IPS-11a (cell line): Measurements from ENCODE around the gene ENOX1.

Experiments used
- H3K4me3 ChIP-seq: one replicate; pipeline ENCODE4 v1.5.1; 2013; ENCODE audit warnings: low read depth, low read length, control low read depth

Gene ENOX1

DNA sequence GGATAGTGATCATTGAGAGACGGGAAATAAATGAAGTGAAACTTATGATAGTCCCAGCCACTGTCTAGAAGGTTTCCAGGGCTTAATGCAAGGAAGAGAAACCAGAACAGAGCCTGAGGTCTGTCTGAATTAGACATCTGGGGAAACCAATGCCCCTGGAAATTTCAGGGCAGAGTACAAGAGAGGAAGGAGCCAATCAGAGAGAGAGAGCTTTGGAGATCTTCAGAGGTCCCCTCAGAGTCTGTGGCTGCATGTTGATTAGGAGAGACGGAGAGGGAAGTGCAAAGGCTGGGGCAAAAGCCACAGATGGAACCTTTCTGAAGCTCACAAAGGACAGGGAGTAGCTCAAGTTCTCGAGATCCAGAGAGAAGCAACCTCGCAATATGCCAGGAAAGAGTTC, 385.4 kb downstream of the ENOX1 start:
- H3K4me3 ChIP-seq = no peak overlapping the region

DNA sequence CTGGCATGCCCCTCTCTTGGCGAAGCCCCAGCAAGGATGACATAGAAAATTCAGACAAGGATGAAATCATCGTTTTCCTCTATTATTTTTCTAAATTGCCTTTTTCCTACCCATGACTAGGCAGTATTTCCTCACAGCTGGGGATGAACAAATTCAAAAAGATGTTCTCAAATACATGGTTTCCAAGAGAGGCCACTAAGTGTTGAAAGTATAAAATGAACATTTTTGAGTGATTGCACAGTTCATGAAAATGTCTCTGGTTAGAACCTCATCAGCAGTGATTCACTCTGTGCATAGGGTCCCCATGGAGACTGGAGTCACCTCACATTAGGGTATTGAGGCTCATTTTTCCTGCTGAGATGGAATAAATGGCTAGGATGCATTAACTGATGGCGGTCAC, 389.7 kb downstream of the ENOX1 start:
- no peak overlapping the region for H3K4me3 ChIP-seq

DNA sequence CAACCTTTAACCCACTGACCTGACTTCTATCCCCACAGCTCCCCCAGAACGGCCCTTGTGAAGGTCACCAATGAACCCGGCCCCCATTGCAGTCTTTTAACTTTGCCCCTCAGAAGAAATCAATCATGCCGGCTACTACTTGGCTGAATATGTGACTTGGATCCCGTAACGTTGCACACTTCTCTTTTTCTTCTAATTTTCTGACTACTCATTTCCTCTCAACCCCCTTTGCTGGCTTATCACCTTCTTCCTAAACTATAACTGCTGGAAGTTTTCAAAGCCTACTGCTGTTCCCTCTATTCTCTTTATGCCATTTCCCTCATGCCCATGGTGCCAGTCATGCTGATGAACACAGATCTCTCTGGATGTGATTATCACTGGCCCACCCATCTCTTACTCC, 395.7 kb downstream of the ENOX1 start:
- no peak overlapping the region for H3K4me3 ChIP-seq

- no peak overlapping the region for H3K4me3 ChIP-seq
Measured at GRCh38 chr13:43390619-43391018, 396.2 kb downstream of the ENOX1 start.

- no peak overlapping the region for H3K4me3 ChIP-seq
Measured at GRCh38 chr13:43389983-43390382, 396.8 kb downstream of the ENOX1 start.

- no peak overlapping the region for H3K4me3 ChIP-seq
Measured at GRCh38 chr13:43389573-43389972, 397.2 kb downstream of the ENOX1 start.

DNA sequence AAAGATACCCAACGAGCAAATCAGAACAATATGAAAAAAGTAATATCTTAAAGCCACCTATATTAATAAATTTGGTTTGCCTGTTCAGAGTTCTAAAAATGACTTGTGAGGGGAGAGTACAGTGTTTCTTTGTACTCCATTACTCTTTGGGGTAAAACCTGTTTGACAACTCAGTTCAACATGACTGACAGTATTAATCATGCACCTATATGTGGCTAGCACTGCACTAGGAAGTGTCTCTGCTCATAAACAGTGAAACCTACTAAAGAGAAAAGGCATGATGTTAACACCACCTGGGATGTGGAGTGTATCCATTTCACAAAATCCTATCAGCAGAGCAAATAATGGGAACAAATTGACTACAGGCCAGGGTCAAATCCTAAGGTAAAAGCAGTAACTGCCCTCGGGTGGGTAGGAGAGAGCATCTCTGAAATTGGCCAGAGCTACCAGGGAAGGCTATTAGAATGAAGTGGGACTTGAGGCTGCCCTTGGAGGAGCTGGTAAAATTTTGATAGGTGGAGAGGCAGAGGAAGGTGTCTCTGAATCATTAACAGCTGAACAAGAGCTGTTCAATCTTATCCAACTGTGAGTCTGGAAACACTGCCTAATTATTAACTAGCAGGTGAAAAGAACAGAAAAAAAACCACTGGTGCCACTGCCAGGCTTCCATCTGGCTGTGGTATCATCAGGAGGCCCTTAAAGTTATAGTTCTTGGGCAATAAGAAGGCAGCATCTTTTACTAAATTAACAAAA, 398.3 kb downstream of the ENOX1 start:
- H3K4me3 ChIP-seq = no peak overlapping the region

DNA sequence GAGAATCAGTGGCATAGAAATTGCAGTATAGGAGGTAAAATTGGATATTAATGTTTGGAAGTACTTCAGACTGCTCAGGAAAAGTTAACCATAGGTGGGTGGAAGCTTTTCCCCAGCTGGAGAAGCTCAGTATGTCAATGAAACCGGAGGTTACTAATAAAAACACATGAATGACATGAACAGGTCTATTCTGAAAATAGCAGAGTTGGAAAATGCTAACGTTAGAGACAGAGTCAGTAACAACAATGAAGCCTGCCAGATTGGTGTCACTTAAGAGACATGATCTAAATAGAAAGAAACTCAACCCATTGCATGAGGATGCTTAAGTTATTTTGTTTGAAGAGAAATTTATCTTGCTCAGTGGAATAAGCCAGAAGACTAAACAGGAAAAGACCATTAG, 398.9 kb downstream of the ENOX1 start:
- no peak overlapping the region for H3K4me3 ChIP-seq

DNA sequence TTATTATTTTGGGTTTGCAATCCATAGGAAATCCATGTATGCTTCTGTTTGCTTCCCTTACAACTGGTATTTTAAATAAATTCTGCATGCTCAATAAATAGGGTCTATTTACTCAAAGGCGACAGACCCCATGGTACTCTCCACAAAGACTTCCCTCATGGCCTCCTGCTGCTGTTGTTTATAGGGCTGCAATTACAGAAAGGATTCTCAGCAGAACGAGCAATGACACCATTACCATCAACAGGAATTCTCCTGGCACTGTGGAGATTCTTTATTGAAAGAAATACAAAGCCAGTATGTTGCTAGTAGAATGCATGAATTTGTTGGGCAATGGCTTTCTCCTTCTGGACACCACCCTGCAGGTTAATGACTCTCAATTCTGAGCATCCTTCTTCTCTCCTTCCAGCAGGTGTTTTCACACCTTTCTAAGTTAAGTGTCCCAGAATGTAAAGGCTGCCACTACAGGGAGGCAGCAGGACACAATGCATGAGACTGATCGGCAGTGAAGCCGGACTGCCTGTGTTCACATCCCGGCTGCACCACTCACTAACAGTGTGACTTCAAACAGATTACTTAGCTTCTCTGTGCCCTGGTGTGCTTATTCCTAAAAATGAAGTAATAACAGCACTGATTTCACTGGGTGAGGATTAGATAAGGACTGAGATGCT, 403.1 kb downstream of the ENOX1 start:
- H3K4me3 ChIP-seq = no peak overlapping the region

DNA sequence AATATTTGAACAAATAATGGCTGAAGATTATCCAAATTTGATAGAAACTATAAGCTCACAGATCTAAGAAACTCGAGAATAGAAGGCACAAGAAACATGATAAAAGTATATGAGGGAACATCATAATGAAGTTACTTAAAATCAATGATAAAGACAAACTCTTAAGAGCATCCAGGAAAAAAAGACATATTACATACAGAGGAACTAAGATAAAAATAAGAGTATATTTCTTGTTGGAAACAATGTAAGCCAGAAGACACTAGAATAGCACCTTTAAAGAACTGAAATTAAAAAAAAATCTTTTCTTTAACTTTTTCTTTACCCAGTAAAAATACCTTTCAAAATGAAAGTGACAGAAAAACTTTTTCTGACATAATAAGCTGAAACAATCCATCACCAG, 407.0 kb downstream of the ENOX1 start:
- no peak overlapping the region for H3K4me3 ChIP-seq

GRCh38 chr13:43377973-43378372, 408.8 kb downstream of the ENOX1 start:
- no peak overlapping the region for H3K4me3 ChIP-seq

GRCh38 chr13:43377149-43377548, 409.6 kb downstream of the ENOX1 start:
- H3K4me3 ChIP-seq = no peak overlapping the region

DNA sequence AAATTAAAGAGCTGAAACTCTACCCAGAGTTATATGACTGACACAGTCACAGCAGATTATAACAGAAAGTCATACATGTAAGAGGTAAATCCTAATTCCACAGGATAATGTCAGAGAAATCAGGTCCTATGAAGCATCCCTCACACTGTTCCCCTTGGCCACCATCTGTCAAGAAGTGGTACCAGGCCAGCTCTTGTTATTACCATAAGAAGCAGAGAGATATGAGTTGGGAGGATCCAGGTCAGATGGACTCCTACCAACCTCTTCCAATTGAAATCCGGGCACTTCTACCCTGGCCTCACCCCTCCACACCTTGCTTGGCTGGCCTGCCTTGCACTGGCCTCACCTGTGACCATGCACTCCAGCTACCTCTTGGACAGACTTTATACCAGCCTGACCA, 410.2 kb downstream of the ENOX1 start:
- no peak overlapping the region for H3K4me3 ChIP-seq

- H3K4me3 ChIP-seq = no peak overlapping the region
Measured at GRCh38 chr13:43375797-43376465, 410.8 kb downstream of the ENOX1 start.

GRCh38 chr13:43374621-43375020, 412.2 kb downstream of the ENOX1 start:
- no peak overlapping the region for H3K4me3 ChIP-seq

GRCh38 chr13:43373400-43373799, 413.4 kb downstream of the ENOX1 start:
- H3K4me3 ChIP-seq = no peak overlapping the region

DNA sequence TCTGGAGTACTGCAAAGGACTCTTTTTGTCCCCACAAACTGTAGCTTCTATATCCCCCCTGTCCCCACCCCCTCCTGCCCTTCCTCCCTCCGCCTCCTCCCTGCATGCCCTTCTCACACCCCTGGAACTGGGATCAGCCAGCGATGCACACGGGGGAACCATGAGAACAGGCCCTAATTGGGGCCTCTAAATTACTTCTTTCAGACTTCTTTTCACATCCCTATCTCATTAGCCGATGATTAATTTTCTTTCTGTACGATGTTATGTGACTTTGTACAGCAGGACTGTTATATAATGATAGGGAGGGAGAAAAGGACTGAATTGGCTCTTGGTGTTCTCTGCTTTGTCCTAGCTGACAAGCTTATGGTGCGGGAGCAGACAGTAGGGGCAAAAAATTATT, 415.9 kb downstream of the ENOX1 start:
- no peak overlapping the region for H3K4me3 ChIP-seq

- H3K4me3 ChIP-seq = no peak overlapping the region
Measured at GRCh38 chr13:43369319-43369718, 417.5 kb downstream of the ENOX1 start.

- H3K4me3 ChIP-seq = no peak overlapping the region
Measured at GRCh38 chr13:43368003-43368402, 418.8 kb downstream of the ENOX1 start.

- no peak overlapping the region for H3K4me3 ChIP-seq
Measured at GRCh38 chr13:43365039-43365344, 421.8 kb downstream of the ENOX1 start.

GRCh38 chr13:43364210-43365038, 422.3 kb downstream of the ENOX1 start:
- H3K4me3 ChIP-seq = no peak overlapping the region
